Activated CD4-positive, alpha-beta memory T cell treated with anti-CD3 and anti-CD28 coated beads for 36 hours (primary cell): Measurements from ENCODE around the gene KIZ. TPM values are rescaled to one million over a fixed set of nuclear protein-coding genes. Genes with fewer than 3 reads are reported as not detected.

Source experiments
- CTCF ChIA-PET: fragments of 350-600 bp; sonication (Branson Sonifier 250); formaldehyde crosslinking; loops from one replicate; lab custom pipeline; 2021; ENCODE audit warnings: antibody characterized with exemption, inconsistent platforms; lab: Charles Lee
- POLR2A ChIA-PET: fragments of 350-600 bp; sonication (Branson Sonifier 250); formaldehyde crosslinking; loops from one replicate; lab custom pipeline; 2021; ENCODE audit warnings: antibody characterized with exemption; lab: Charles Lee
- DNase-seq: peaks from one replicate; pipeline ENCODE4 v3.0.0-alpha.2; 2020
- H3K27ac Mint-ChIP-seq: one replicate; pipeline ENCODE4 v1.8.0; 2021; ENCODE audit warnings: mixed read lengths
- H3K27me3 Mint-ChIP-seq: one replicate; pipeline ENCODE4 v1.8.0; 2021; ENCODE audit warnings: mixed read lengths
- H3K36me3 Mint-ChIP-seq: one replicate; pipeline ENCODE4 v1.8.0; 2021; ENCODE audit warnings: mixed read lengths
- H3K4me1 Mint-ChIP-seq: one replicate; pipeline ENCODE4 v1.8.0; 2021; ENCODE audit warnings: low read depth, mixed read lengths
- H3K4me3 Mint-ChIP-seq: one replicate; pipeline ENCODE4 v1.8.0; 2021; ENCODE audit warnings: mild to moderate bottlenecking, mixed read lengths
- H3K9me3 Mint-ChIP-seq: one replicate; pipeline ENCODE4 v1.8.0; 2021; ENCODE audit warnings: mixed read lengths
- intact Hi-C: fragments of 100-400 bp; cut with micrococcal nuclease; formaldehyde crosslinking; loops from one replicate; pipeline ENCODE4 v1.15.1; 2023
- total RNA-seq, 2 experiments: library from RNA; stranded (reverse); gene quantifications; one replicate each; pipeline ENCODE4 v1.2.3, GENCODE V29; 2021

The KIZ gene
- total RNA-seq, 2 experiments from 2014 or later, result 13.3 to 13.5 TPM

- Mint-ChIP-seq H3K9me3 (no peaks in the 10 kb centered on the region), H3K27me3 (peaks cover 68% of the 10 kb centered on the region), H3K36me3 (no peaks in the 10 kb centered on the region), H3K4me1 (peaks cover 30% of the 10 kb centered on the region), H3K4me3 (peak overlapping the region; percentile 74), H3K27ac (peak overlapping the region; percentile 63)
- CTCF ChIA-PET, result interaction anchor here (0.9 to 3.2 kb wide), 4 partner anchors 52 to 418 kb away, joined by 3 to 17 read pairs (median 3); no protein-coding TSS in a partner anchor
- DNase-seq, result peak; percentile 68
- intact Hi-C loops, result loop anchor here (1.0 to 5.0 kb wide), 4 partner anchors 25 to 602 kb away; partner anchors contain the start of gene NKX2-2
- POLR2A ChIA-PET, result no interaction called here
These were observed 25.9 kb upstream of the KIZ start for GRCh38 chr20:21099751-21100577.

GRCh38 chr20:21100578-21101452 is 25.1 kb upstream of the KIZ start:
- DNase-seq, result peak; percentile 50
- intact Hi-C loops, result loop anchor here (1.0 to 5.0 kb wide), 3 partner anchors 24 to 601 kb away; partner anchors contain the start of gene NKX2-2
- CTCF ChIA-PET, result interaction anchor here (0.9 to 3.2 kb wide), 7 partner anchors 25 to 417 kb away, joined by 3 to 17 read pairs (median 3); partner anchors contain the start of gene KIZ
- Mint-ChIP-seq H3K9me3 (no peaks in the 10 kb centered on the region), H3K4me3 (peak overlapping the region; percentile 74), H3K27me3 (peaks cover 71% of the 10 kb centered on the region), H3K36me3 (no peaks in the 10 kb centered on the region), H3K4me1 (peaks cover 30% of the 10 kb centered on the region), H3K27ac (peak overlapping the region; percentile 63)
- POLR2A ChIA-PET, result interaction anchor here (1.1 kb wide), 1 partner anchor 29 kb away, joined by 3 read pairs; no protein-coding TSS in a partner anchor

- CTCF ChIA-PET, result interaction anchor here (0.9 to 3.2 kb wide), 7 partner anchors 24 to 417 kb away, joined by 3 to 17 read pairs (median 3); partner anchors contain the start of gene KIZ
- DNase-seq, result peak; percentile 25
- H3K27ac Mint-ChIP-seq, result no peak overlapping the region
- peak overlapping the region; percentile 45 for H3K4me3 Mint-ChIP-seq
- H3K36me3 Mint-ChIP-seq, result no peaks in the 10 kb centered on the region
- no peaks in the 10 kb centered on the region for H3K9me3 Mint-ChIP-seq
- POLR2A ChIA-PET, result interaction anchor here (1.1 kb wide), 1 partner anchor 28 kb away, joined by 3 read pairs; no protein-coding TSS in a partner anchor
- H3K27me3 Mint-ChIP-seq, result peaks cover 72% of the 10 kb centered on the region
- intact Hi-C loops, result loop anchor here (2.0 to 5.0 kb wide), 2 partner anchors 413 to 601 kb away; partner anchors contain the start of gene NKX2-2
- peaks cover 32% of the 10 kb centered on the region for H3K4me1 Mint-ChIP-seq
These were observed 24.4 kb upstream of the KIZ start for GRCh38 chr20:21101453-21101931.

GRCh38 chr20:21101932-21102575 is 23.8 kb upstream of the KIZ start:
- H3K9me3 Mint-ChIP-seq, result no peaks in the 10 kb centered on the region
- peak; percentile 34 for DNase-seq
- CTCF ChIA-PET, result interaction anchor here (0.9 to 3.2 kb wide), 6 partner anchors 23 to 404 kb away, joined by 3 to 17 read pairs (median 4); partner anchors contain the start of gene KIZ

GRCh38 chr20:21102603-21103311 is 23.1 kb upstream of the KIZ start:
- peak; percentile 54 for DNase-seq
- intact Hi-C loops, result loop anchor here (5.0 kb wide), 1 partner anchor 600 kb away; no protein-coding TSS in a partner anchor
- CTCF ChIA-PET, result interaction anchor here (0.9 to 3.2 kb wide), 4 partner anchors 23 to 404 kb away, joined by 3 to 17 read pairs (median 4); partner anchors contain the start of gene KIZ
- H3K27ac Mint-ChIP-seq, result no peak overlapping the region
- peaks cover 32% of the 10 kb centered on the region for H3K4me1 Mint-ChIP-seq
- POLR2A ChIA-PET, result interaction anchor here (0.6 to 1.0 kb wide), 3 partner anchors 23 to 410 kb away, joined by 3 read pairs; partner anchors contain the start of genes KIZ and RALGAPA2
- no peaks in the 10 kb centered on the region for H3K36me3 Mint-ChIP-seq
- peaks cover 73% of the 10 kb centered on the region for H3K27me3 Mint-ChIP-seq
- no peaks in the 10 kb centered on the region for H3K9me3 Mint-ChIP-seq
- H3K4me3 Mint-ChIP-seq, result peak overlapping the region; percentile 71

More at GRCh38 chr20:21101932-21102575, 23.8 kb upstream of the KIZ start:
- peaks cover 32% of the 10 kb centered on the region for H3K4me1 Mint-ChIP-seq
- no peaks in the 10 kb centered on the region for H3K36me3 Mint-ChIP-seq
- POLR2A ChIA-PET, result interaction anchor here (0.6 to 0.9 kb wide), 2 partner anchors 390 to 411 kb away, joined by 3 read pairs; partner anchors contain the start of gene RALGAPA2
- intact Hi-C loops, result loop anchor here (2.0 to 5.0 kb wide), 2 partner anchors 413 to 600 kb away; partner anchors contain the start of gene NKX2-2
- H3K4me3 Mint-ChIP-seq, result peak overlapping the region; percentile 71
- H3K27ac Mint-ChIP-seq, result no peak overlapping the region
- peaks cover 72% of the 10 kb centered on the region for H3K27me3 Mint-ChIP-seq

GRCh38 chr20:21103582-21104465 is 22.1 kb upstream of the KIZ start:
- Mint-ChIP-seq H3K27ac (no peak overlapping the region), H3K9me3 (no peaks in the 10 kb centered on the region), H3K4me1 (peaks cover 32% of the 10 kb centered on the region), H3K27me3 (peaks cover 64% of the 10 kb centered on the region), H3K4me3 (peak overlapping the region; percentile 14), H3K36me3 (no peaks in the 10 kb centered on the region)
- peak; percentile 28 for DNase-seq
- intact Hi-C loops, result loop anchor here (2.0 to 5.0 kb wide), 2 partner anchors 295 to 598 kb away; no protein-coding TSS in a partner anchor
- ChIA-PET CTCF (interaction anchor here (0.9 to 3.2 kb wide), 2 partner anchors 55 to 403 kb away, joined by 3 to 17 read pairs; no protein-coding TSS in a partner anchor), POLR2A (interaction anchor here (1.0 kb wide), 1 partner anchor 22 kb away, joined by 3 read pairs; the partner anchor contains the start of gene KIZ)

- H3K9me3 Mint-ChIP-seq, result no peaks in the 10 kb centered on the region
- intact Hi-C loops, result loop anchor here (2.0 to 5.0 kb wide), 2 partner anchors 294 to 598 kb away; no protein-coding TSS in a partner anchor
- CTCF ChIA-PET, result interaction anchor here (0.9 kb wide), 1 partner anchor 56 kb away, joined by 3 read pairs; no protein-coding TSS in a partner anchor
- no peak for DNase-seq
- no peaks in the 10 kb centered on the region for H3K36me3 Mint-ChIP-seq
- peaks cover 60% of the 10 kb centered on the region for H3K27me3 Mint-ChIP-seq
- H3K27ac Mint-ChIP-seq, result no peak overlapping the region
- POLR2A ChIA-PET, result no interaction called here
- H3K4me1 Mint-ChIP-seq, result peaks cover 29% of the 10 kb centered on the region
- H3K4me3 Mint-ChIP-seq, result no peak overlapping the region
These were observed 21.5 kb upstream of the KIZ start for GRCh38 chr20:21104466-21104761.

- ChIA-PET CTCF (interaction anchor here (0.9 kb wide), 1 partner anchor 56 kb away, joined by 3 read pairs; no protein-coding TSS in a partner anchor), POLR2A (no interaction called here)
- Mint-ChIP-seq H3K36me3 (no peaks in the 10 kb centered on the region), H3K4me1 (peaks cover 25% of the 10 kb centered on the region), H3K9me3 (no peaks in the 10 kb centered on the region), H3K4me3 (no peak overlapping the region), H3K27ac (no peak overlapping the region), H3K27me3 (peaks cover 58% of the 10 kb centered on the region)
- no peak for DNase-seq
- intact Hi-C loops, result loop anchor here (2.0 to 5.0 kb wide), 2 partner anchors 294 to 597 kb away; no protein-coding TSS in a partner anchor
These were observed 21.0 kb upstream of the KIZ start for GRCh38 chr20:21104921-21105320.

- H3K4me3 Mint-ChIP-seq, result no peak overlapping the region
- no peaks in the 10 kb centered on the region for H3K9me3 Mint-ChIP-seq
- H3K27ac Mint-ChIP-seq, result no peak overlapping the region
- H3K4me1 Mint-ChIP-seq, result peaks cover 23% of the 10 kb centered on the region
- ChIA-PET POLR2A (no interaction called here), CTCF (no interaction called here)
- DNase-seq, result peak; percentile 21
- H3K27me3 Mint-ChIP-seq, result peaks cover 52% of the 10 kb centered on the region
- intact Hi-C loops, result loop anchor here (2.0 kb wide), 1 partner anchor 293 kb away; no protein-coding TSS in a partner anchor
- no peaks in the 10 kb centered on the region for H3K36me3 Mint-ChIP-seq
These were observed 20.3 kb upstream of the KIZ start for GRCh38 chr20:21105429-21106170.
